Fibroblast of the conjunctiva (primary cell): ENCODE results near the gene CX3CL1.
"Not testable (repeated sequence)": the region's sequence is repeated elsewhere in the genome, so short reads cannot be mapped to it uniquely, and the experiment has no call there.

Experiments used
- DNase-seq: peaks from one replicate; pipeline ENCODE4 v3.0.0-alpha.2; 2010; ENCODE audit warnings: low read depth

CX3CL1 gene

GRCh38 chr16:57357330-57358085, 14.8 kb upstream of the CX3CL1 start:
- no peak for DNase-seq

DNA sequence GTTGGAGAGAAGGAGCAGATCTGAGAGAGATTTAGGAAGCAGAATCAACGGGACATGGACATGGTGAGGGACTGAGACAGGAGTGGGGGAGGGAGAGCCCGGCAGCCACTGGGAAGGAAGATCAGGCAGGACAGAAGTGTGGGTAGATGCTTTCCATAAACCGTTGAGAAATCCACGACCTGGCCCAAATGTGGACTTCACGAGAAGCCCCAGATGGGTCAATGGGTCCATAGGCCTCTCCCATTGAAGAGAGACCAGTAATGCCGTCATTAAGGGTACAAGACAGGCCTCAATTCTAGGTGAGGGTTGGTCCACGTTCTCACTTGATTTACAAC, 14.2 kb upstream of the CX3CL1 start:
- DNase-seq: no peak

- DNase-seq: no peak
Observed at GRCh38 chr16:57358527-57359095, 13.7 kb upstream of the CX3CL1 start, which contains the start of gene CCL22. TSS of gene CCL22 (plus strand) at chr16:57358783. CDS start at chr16:57358817, 34 bp downstream.

GRCh38 chr16:57360321-57360935, 11.9 kb upstream of the CX3CL1 start:
- no peak for DNase-seq

DNA sequence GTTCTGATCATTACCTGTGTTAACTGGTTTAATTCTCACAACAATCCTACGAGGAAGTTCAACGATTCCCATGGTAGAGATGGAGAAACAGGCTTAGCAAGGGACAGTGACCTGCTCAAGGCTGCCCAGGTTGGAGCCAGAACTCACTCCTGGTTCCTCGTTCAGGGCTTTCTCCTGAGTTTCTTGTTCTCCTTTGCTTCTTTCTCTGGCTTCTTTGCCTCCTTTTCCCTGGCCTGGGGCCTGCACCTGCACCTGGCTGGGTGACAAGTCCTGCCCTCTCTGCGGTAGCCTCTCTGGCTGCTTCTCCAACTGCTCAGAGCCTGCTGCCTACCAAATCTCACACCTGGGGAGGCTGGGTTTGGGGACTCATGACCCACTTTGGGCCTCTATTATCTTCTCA, 10.9 kb upstream of the CX3CL1 start:
- DNase-seq: no peak

DNA sequence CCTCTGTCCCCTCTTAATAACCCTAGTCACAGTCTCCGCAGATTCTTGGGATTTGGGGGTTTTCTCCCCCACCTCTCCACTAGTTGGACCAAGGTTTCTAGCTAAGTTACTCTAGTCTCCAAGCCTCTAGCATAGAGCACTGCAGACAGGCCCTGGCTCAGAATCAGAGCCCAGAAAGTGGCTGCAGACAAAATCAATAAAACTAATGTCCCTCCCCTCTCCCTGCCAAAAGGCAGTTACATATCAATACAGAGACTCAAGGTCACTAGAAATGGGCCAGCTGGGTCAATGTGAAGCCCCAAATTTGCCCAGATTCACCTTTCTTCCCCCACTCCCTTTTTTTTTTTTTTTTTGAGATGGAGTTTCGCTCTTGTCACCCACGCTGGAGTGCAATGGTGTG, 8.1 kb upstream of the CX3CL1 start:
- DNase-seq: no peak

DNA sequence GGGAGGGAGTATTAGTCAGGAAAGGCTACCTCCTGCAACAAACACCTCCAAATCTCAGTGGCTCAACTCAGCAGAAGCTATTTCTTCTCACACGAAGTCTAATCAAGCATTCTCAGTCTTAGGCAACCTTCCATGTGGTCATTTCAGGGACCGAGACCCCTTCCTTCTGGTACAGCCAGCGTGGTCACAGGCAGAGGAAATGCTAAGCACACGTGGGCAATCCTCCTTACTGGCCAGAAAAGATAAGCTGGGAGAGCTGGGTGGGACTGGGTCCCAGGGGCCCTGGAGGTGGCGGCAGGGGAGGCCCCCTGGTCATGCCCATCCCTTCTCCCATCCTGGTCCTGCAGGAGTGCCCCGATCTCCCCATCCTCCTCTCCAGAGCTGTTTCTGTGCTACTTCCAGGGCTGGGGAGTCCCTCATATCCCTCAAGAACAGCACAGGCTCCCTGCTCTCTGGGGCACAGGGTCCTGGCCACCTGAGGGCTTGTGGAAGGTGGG, 5.7 kb upstream of the CX3CL1 start:
- DNase-seq: no peak

DNA sequence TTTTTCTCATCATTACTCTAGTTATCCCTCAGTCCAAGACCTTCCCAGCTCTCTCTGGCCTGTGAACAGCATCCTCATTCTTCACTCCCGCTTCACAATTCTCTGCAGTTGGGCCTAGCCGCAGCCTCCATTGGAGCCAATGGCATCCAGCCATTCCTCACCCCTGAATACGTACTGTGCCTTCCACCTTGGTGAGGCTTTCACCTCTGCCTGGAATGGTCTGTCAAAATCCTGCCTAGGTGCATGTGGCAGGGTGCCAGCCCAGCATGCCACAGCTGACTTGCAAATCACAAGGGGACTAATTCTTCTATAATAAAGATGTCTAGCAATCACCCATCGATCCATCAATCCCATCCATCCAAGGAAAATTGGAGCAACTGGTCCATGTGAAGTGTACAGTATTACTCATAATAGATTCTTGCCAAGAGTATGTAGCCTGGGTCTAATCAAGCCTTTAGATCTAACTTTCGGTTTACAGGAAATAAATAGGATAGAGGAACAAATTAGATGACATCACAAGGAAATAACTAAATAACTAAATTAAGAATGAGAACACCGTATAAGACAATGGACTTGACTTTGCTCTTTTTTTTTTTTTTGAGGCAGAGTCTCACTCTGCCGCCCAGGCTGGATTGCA, 5.1 kb upstream of the CX3CL1 start:
- no peak for DNase-seq

GRCh38 chr16:57371494-57372371, 557 bp upstream of the CX3CL1 start:
- DNase-seq: no peak

GRCh38 chr16:57373117-57373947, 1.0 kb downstream of the CX3CL1 start:
- DNase-seq: no peak

- no peak for DNase-seq
Observed at GRCh38 chr16:57374067-57374534, 1.8 kb downstream of the CX3CL1 start.

DNA sequence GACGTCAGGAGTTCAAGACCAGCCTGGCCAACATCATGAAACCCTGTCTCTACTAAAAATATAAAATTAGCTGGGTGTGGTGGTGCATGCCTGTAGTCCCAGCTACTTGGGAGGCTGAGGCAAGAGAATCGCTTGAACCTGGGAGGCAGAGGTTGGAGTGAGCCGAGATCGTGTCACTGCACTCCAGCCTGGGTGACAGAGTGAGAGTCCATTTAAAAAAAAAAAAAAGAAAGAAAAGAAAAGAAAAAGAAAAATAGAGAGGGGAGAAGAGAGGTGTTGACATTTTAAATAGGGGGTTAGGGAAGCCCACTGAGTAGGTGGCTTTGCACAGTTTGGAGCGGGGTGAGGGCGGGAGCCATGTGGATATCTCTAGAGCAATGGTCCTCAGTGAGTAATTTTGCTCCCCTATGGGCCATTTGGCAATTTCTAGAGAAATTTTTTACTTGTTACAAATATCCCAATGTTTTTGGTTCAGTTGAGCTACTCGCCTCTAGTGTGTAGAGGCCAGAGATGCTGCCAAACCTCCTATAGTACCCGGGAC, 2.7 kb downstream of the CX3CL1 start:
- not testable (repeated sequence) for DNase-seq

DNA sequence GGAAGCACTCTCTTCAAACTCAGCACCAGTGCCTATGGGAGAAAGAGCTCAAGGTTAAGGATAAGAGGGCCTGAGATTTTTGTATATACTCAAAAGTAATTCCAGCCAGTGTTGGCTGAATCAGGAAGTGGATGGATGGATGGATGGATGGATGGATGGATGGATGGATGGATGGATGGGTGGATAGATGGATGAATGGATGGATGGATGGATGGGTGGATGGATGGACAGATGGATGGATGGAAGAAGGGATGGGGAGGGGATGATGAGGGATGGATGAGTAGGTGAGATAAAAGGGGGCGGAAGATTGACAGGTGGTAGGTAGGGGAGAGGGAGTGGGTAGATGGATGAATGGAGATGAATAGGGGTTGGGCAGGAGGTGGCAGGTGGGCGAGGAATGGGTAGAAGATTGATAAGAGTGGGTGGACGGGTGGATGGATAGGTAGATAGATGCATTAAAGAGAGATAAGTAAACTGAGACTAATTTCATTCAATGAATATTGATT, 4.1 kb downstream of the CX3CL1 start:
- DNase-seq: no peak

- no peak for DNase-seq
Observed at GRCh38 chr16:57377080-57377841, 5.0 kb downstream of the CX3CL1 start.

- DNase-seq: no peak
Observed at GRCh38 chr16:57379579-57379978, 7.3 kb downstream of the CX3CL1 start.

- no peak for DNase-seq
Observed at GRCh38 chr16:57380671-57381462, 8.6 kb downstream of the CX3CL1 start.

GRCh38 chr16:57381791-57382534, 9.7 kb downstream of the CX3CL1 start:
- no peak for DNase-seq
